MM.1S (cell line): ENCODE measurements around the gene PFN2.

ENCODE experiments used
- EZH2phosphoT487 ChIP-seq: fragments of 300-600 bp; sonication (generic); IDR thresholded peaks from 2 replicates; pipeline ENCODE4 v1.6.1; 2018; ENCODE audit warnings: antibody characterized with exemption, low read length
- TF ChIP-seq, protein P1 (sequence below): fragments of 300-600 bp; sonication (generic); IDR thresholded peaks from 2 replicates; pipeline ENCODE4 v1.5.1; 2016; ENCODE audit warnings: antibody characterized with exemption, low read length, mixed read lengths

DNA sequence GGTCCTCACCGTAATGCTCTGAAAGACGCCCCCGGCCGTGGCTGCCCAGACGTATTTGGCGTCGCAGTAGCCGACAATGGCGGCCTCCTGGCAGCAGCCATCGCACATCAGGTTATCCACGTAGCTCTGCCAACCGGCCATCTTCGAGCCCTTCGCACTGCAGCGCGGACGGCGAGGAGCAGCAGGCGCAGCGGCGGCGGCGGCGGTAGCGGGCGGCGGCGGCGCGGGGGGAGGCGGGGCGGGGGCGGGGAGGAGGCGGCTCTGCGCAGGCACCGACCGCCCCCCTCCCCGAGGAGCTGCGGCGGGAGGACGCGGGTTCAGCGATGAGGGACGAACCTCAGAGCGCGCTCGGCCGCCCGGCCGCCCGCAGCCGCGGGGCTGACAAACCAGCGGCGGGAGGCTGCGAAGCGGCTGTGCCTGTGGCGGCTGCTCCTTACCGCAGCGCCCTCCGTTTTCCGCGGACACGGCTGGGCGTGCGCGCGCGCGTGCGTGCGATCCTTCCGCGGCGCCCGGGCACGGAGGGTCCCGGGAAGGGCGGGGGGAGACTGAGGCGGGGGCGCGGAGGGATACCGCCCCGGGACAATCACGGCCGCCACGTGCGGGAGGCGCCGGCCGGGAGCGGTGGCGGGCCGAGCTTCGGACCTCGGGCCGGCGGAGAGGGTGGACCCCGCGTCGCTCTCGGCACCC, at the start of gene PFN2:
- TF ChIP-seq EZH2phosphoT487: no peak
- TF ChIP-seq, protein P1, sequence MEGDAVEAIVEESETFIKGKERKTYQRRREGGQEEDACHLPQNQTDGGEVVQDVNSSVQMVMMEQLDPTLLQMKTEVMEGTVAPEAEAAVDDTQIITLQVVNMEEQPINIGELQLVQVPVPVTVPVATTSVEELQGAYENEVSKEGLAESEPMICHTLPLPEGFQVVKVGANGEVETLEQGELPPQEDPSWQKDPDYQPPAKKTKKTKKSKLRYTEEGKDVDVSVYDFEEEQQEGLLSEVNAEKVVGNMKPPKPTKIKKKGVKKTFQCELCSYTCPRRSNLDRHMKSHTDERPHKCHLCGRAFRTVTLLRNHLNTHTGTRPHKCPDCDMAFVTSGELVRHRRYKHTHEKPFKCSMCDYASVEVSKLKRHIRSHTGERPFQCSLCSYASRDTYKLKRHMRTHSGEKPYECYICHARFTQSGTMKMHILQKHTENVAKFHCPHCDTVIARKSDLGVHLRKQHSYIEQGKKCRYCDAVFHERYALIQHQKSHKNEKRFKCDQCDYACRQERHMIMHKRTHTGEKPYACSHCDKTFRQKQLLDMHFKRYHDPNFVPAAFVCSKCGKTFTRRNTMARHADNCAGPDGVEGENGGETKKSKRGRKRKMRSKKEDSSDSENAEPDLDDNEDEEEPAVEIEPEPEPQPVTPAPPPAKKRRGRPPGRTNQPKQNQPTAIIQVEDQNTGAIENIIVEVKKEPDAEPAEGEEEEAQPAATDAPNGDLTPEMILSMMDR: no peak
